ENCODE data around the gene DUS2.

GRCh38 chr16:68041783-68042182 lies 18.7 kb downstream of the DUS2 start:
- TF ChIP-seq, protein P1, sequence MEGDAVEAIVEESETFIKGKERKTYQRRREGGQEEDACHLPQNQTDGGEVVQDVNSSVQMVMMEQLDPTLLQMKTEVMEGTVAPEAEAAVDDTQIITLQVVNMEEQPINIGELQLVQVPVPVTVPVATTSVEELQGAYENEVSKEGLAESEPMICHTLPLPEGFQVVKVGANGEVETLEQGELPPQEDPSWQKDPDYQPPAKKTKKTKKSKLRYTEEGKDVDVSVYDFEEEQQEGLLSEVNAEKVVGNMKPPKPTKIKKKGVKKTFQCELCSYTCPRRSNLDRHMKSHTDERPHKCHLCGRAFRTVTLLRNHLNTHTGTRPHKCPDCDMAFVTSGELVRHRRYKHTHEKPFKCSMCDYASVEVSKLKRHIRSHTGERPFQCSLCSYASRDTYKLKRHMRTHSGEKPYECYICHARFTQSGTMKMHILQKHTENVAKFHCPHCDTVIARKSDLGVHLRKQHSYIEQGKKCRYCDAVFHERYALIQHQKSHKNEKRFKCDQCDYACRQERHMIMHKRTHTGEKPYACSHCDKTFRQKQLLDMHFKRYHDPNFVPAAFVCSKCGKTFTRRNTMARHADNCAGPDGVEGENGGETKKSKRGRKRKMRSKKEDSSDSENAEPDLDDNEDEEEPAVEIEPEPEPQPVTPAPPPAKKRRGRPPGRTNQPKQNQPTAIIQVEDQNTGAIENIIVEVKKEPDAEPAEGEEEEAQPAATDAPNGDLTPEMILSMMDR (IDR thresholded peaks at IDR 0.05), result no peak
- no peak for TF ChIP-seq POLR2A (IDR thresholded peaks at IDR 0.05)
